ENCODE measurements around the gene ZBTB44. TPM values are rescaled to one million over a fixed set of nuclear protein-coding genes. Genes with fewer than 3 reads are reported as not detected.
A peak's percentile ranks its signal among the peaks of the same experiment; 100 is the strongest.

ZBTB44 gene, protein sequence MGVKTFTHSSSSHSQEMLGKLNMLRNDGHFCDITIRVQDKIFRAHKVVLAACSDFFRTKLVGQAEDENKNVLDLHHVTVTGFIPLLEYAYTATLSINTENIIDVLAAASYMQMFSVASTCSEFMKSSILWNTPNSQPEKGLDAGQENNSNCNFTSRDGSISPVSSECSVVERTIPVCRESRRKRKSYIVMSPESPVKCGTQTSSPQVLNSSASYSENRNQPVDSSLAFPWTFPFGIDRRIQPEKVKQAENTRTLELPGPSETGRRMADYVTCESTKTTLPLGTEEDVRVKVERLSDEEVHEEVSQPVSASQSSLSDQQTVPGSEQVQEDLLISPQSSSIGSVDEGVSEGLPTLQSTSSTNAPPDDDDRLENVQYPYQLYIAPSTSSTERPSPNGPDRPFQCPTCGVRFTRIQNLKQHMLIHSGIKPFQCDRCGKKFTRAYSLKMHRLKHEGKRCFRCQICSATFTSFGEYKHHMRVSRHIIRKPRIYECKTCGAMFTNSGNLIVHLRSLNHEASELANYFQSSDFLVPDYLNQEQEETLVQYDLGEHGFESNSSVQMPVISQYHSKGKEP
- 10 to 100 TPM; 35.8 to 52.7 (median 45.7) TPM for total RNA-seq

DNA sequence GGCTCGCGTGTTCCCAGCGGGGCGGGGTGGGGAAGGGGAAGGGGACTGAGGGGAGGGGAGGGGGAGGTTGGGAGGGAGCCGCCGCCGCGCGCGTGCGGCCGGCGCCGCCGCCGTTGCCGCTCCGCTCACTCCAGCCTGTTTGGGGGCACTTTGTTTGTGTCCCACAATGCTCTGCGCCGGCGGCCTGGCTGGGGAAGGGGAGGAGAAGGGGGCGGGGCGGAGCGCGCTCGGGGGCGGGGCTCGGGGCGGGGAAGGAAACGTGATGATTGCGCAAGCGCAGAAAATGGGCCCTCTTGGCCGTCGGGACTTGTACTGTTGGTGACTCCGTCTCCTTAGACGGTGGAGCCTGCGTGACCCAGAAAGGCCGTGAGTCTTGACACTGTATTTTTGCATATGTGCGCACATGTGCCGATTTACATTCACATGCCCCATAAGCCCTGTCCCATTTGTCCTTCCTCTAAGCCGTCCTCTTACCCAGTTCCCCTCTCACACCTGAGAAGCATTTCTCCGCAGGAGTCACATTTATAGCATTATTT lies at the start of gene ZBTB44:
Gene ZBTB44 (minus strand): TSS at position 168 of the 536 bp plus-strand sequence. CDS start 53,044 bp downstream, outside the sequence.
- intact Hi-C loops (cut with DNase I; ENCODE audit: low total_unique reads): no loop called here
- peak; percentile 92 to 99 for DNase-seq (ENCODE audit: low spot score in 2 of 2)
- WGBS, 2 donors: 2 to 3% methylated on average over 14 to 27 of the region's 42 CpGs
- H3K4me3 ChIP-seq (ENCODE audit: low read depth, poor library complexity, severe bottlenecking): peak within 1 kb of the TSS; percentile 77
- TF ChIP-seq, protein P1, sequence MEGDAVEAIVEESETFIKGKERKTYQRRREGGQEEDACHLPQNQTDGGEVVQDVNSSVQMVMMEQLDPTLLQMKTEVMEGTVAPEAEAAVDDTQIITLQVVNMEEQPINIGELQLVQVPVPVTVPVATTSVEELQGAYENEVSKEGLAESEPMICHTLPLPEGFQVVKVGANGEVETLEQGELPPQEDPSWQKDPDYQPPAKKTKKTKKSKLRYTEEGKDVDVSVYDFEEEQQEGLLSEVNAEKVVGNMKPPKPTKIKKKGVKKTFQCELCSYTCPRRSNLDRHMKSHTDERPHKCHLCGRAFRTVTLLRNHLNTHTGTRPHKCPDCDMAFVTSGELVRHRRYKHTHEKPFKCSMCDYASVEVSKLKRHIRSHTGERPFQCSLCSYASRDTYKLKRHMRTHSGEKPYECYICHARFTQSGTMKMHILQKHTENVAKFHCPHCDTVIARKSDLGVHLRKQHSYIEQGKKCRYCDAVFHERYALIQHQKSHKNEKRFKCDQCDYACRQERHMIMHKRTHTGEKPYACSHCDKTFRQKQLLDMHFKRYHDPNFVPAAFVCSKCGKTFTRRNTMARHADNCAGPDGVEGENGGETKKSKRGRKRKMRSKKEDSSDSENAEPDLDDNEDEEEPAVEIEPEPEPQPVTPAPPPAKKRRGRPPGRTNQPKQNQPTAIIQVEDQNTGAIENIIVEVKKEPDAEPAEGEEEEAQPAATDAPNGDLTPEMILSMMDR (IDR thresholded peaks at IDR 0.05): no peak
- TF ChIP-seq POLR2A (IDR thresholded peaks at IDR 0.05): no peak

DNA sequence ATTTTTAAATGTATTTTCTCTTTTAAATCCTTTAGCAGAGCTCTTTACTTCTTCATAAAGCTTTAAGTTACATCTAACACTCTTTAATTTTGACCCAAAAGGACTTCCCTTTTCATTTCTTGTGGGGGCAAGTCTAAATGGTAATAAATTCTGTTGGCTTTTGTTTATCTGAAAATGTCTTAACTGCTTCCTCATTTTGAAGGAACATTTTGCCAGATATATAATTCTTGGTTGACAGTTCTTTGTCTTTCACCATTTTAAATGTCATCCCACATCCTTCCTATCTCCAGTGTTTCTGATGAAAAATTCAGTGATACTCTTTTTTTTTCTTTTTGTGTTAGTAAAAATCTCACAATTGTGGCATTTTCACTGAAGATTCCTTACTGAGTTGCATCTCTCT lies 44.7 kb upstream of the ZBTB44 start:
- TF ChIP-seq POLR2A (IDR thresholded peaks at IDR 0.05): no peak
- TF ChIP-seq, protein P1 (IDR thresholded peaks at IDR 0.05): no peak
- intact Hi-C loops (cut with DNase I; ENCODE audit: low total_unique reads): loop anchor here (10.0 kb wide), 1 partner anchor 875 kb away; no protein-coding TSS in a partner anchor
- H3K4me3 ChIP-seq (ENCODE audit: low read depth, poor library complexity, severe bottlenecking): no peak overlapping the region
- no peak for DNase-seq (ENCODE audit: low spot score in 2 of 2)

DNA sequence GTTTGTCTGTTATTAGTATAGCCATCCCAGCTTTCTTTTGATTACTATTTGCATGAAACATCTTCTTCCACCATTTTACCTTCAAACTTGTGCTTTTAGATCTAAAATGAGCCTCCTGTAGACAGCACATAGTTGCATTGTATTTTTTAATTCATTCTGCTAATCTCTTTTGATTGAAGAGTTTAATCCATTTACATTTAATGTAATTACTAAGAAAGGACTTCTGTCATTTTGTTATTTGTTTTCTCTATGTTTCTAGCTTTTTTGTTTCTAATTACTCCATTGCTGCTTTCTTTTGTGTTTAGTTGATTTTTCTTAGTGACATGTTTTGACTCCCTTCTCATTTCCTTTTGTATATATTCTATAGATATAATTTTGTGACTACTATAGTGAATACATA lies 43.7 kb upstream of the ZBTB44 start:
- H3K4me3 ChIP-seq (ENCODE audit: low read depth, poor library complexity, severe bottlenecking): no peak overlapping the region
- intact Hi-C loops (cut with DNase I; ENCODE audit: low total_unique reads): loop anchor here (10.0 kb wide), 1 partner anchor 874 kb away; no protein-coding TSS in a partner anchor
- no peak for DNase-seq (ENCODE audit: low spot score in 2 of 2)
- TF ChIP-seq, protein P1 (IDR thresholded peaks at IDR 0.05): no peak
- TF ChIP-seq POLR2A (IDR thresholded peaks at IDR 0.05): no peak

DNA sequence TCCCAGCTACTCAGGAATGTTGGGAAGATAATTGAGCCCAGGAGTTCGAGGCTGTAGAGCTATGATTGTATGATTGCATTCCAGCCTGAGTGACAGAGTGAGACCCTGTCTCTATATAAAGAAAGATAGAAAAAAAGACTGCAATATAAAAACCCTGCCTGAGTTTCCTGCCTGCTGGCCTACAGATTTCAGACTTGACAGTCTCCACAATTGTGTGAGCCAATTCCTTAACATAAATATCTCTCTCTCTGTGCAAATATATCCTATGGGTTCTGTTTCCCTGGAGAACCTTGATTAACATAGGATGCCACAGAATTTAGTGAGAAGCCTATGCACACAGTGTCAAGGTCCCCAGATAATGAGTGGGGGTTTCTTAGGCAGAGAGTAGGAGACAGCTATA lies 32.5 kb upstream of the ZBTB44 start:
- TF ChIP-seq POLR2A (IDR thresholded peaks at IDR 0.05): no peak
- TF ChIP-seq, protein P1 (IDR thresholded peaks at IDR 0.05): no peak
- DNase-seq (ENCODE audit: low spot score in 2 of 2): no peak
- H3K4me3 ChIP-seq (ENCODE audit: low read depth, poor library complexity, severe bottlenecking): no peak overlapping the region
- intact Hi-C loops (cut with DNase I; ENCODE audit: low total_unique reads): no loop called here
- WGBS, 2 donors: 70 to 79% methylated on average over 1 of the region's 1 CpG

DNA sequence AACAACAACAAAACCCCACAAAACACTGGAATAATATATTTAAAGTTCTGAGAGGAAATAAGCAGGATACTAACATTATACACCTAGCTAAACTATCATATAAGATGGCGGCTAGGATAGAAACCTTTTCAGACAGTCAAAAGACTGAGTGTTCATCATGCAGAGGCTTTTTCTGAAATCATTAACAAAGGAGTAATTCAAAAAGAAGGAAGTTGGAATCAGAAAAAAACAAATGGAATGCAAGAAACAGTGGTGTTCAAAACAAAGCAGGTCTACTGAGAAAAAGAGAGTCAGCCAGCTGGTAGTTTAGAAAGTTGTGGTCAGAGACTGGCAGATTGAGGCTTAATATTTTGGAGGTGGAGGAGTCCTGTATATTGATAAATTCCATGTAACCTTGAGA lies 30.1 kb upstream of the ZBTB44 start:
- 96 to 100% methylated on average over 1 of the region's 1 CpG for WGBS, 2 donors
- no peak overlapping the region for H3K4me3 ChIP-seq (ENCODE audit: low read depth, poor library complexity, severe bottlenecking)
- TF ChIP-seq, protein P1 (IDR thresholded peaks at IDR 0.05): no peak
- no peak for TF ChIP-seq POLR2A (IDR thresholded peaks at IDR 0.05)
- intact Hi-C loops (cut with DNase I; ENCODE audit: low total_unique reads): no loop called here
- no peak for DNase-seq (ENCODE audit: low spot score in 2 of 2)
